Skeletal muscle tissue (tissue), 4 donors: ENCODE measurements around the gene CCDC188. TPM values are rescaled to one million over a fixed set of nuclear protein-coding genes. Genes with fewer than 3 reads are reported as not detected.

Experiments
- H3K27ac ChIP-seq: one replicate; pipeline ENCODE4 v1.7.0; 2013; ENCODE audit warnings: mild to moderate bottlenecking, low read depth, low read length, inconsistent platforms
- H3K27me3 ChIP-seq, 3 donors: one replicate each; pipeline ENCODE4 v1.7.0; 2013; ENCODE audit warnings: low read length in 3 of 3; ENCODE audit not compliant: control insufficient read depth in 3 of 3, insufficient read depth in 3 of 3
- H3K36me3 ChIP-seq, 3 donors: one replicate each; pipeline ENCODE4 v1.7.0; 2013; ENCODE audit warnings: low read length in 3 of 3; ENCODE audit not compliant: control insufficient read depth in 3 of 3, insufficient read depth in 3 of 3
- H3K4me1 ChIP-seq, 3 donors: one replicate each; pipeline ENCODE4 v1.7.0; 2013; ENCODE audit warnings: low read length in 3 of 3, mild to moderate bottlenecking in 3 of 3; ENCODE audit not compliant: control insufficient read depth in 3 of 3, insufficient read depth in 3 of 3
- H3K4me3 ChIP-seq, 3 donors: one replicate each; pipeline ENCODE4 v1.7.0; 2013; ENCODE audit warnings: low read length in 3 of 3
- H3K9ac ChIP-seq, 3 donors: one replicate each; pipeline ENCODE4 v1.7.0; 2013; ENCODE audit warnings: low read length in 3 of 3, mild to moderate bottlenecking in 3 of 3, moderate library complexity in 2 of 3, low read depth in 1 of 3
- H3K9me3 ChIP-seq, 3 donors: one replicate each; pipeline ENCODE4 v1.7.0; 2013; ENCODE audit warnings: low read length in 3 of 3; ENCODE audit not compliant: control insufficient read depth in 3 of 3
- total RNA-seq: library from RNA; depleted of rRNA; stranded (reverse); fragments of >200 nt; gene quantifications from one replicate; pipeline ENCODE4 v1.2.3, GENCODE V29; 2014
- donor health status: Osteomylitis.

CCDC188 gene
- not detected for total RNA-seq

- Histone ChIP-seq H3K27me3 (peaks cover 0 to 12% (median 5%) of the 10 kb centered on the region in 3 donors), H3K9ac (no peak within 1 kb of the TSS), H3K9me3 (no peaks in the 10 kb centered on the region), H3K4me3 (no peak within 1 kb of the TSS), H3K36me3 (no peaks in the 10 kb centered on the region), H3K4me1 (peaks cover 0 to 3% (median 0%) of the 10 kb centered on the region in 3 donors), H3K27ac (no peak within 1 kb of the TSS)
Measured at GRCh38 chr22:20150381-20151275, at the start of gene CCDC188. Gene CCDC188, minus strand, starts transcription at chr22:20151055. Its CDS starts 69 bp downstream, at chr22:20150986.

GRCh38 chr22:20199906-20200305 lies 49.1 kb upstream of the CCDC188 start:
- H3K9me3 ChIP-seq = no peaks in the 10 kb centered on the region
- H3K4me3 ChIP-seq = no peak overlapping the region
- no peak overlapping the region for H3K27ac ChIP-seq
- no peak overlapping the region for H3K9ac ChIP-seq
- peaks cover 8 to 15% (median 9%) of the 10 kb centered on the region in 3 donors for H3K4me1 ChIP-seq
- no peaks in the 10 kb centered on the region for H3K36me3 ChIP-seq
- H3K27me3 ChIP-seq = peaks cover 0 to 16% (median 14%) of the 10 kb centered on the region in 3 donors

- peaks cover 8 to 15% (median 9%) of the 10 kb centered on the region in 3 donors for H3K4me1 ChIP-seq
- H3K27me3 ChIP-seq = peaks cover 0 to 16% (median 14%) of the 10 kb centered on the region in 3 donors
- H3K4me3 ChIP-seq = no peak overlapping the region
Measured at GRCh38 chr22:20199413-20199842, 48.6 kb upstream of the CCDC188 start.

GRCh38 chr22:20198557-20199319 lies 47.9 kb upstream of the CCDC188 start:
- H3K36me3 ChIP-seq = no peaks in the 10 kb centered on the region
- H3K9ac ChIP-seq = no peak overlapping the region
- peaks cover 0 to 16% (median 14%) of the 10 kb centered on the region in 3 donors for H3K27me3 ChIP-seq
- no peaks in the 10 kb centered on the region for H3K9me3 ChIP-seq
- H3K4me1 ChIP-seq = peaks cover under 1 to 9% (median 4%) of the 10 kb centered on the region in 3 donors
- no peak overlapping the region for H3K27ac ChIP-seq
- H3K4me3 ChIP-seq = no peak overlapping the region

More at GRCh38 chr22:20199413-20199842, 48.6 kb upstream of the CCDC188 start:
- Histone ChIP-seq H3K36me3 (no peaks in the 10 kb centered on the region), H3K9me3 (no peaks in the 10 kb centered on the region), H3K27ac (no peak overlapping the region), H3K9ac (no peak overlapping the region)

GRCh38 chr22:20197407-20198030 lies 46.7 kb upstream of the CCDC188 start:
- H3K4me3 ChIP-seq = no peak overlapping the region
- no peaks in the 10 kb centered on the region for H3K9me3 ChIP-seq
- H3K27me3 ChIP-seq = peaks cover 0 to 14% (median 13%) of the 10 kb centered on the region in 3 donors
- H3K36me3 ChIP-seq = no peaks in the 10 kb centered on the region
- no peaks in the 10 kb centered on the region for H3K4me1 ChIP-seq
- H3K9ac ChIP-seq = no peak overlapping the region
- no peak overlapping the region for H3K27ac ChIP-seq

GRCh38 chr22:20196094-20196842 lies 45.4 kb upstream of the CCDC188 start:
- Histone ChIP-seq H3K4me3 (no peak overlapping the region), H3K4me1 (no peaks in the 10 kb centered on the region), H3K9ac (no peak overlapping the region), H3K27ac (no peak overlapping the region), H3K9me3 (no peaks in the 10 kb centered on the region), H3K27me3 (peaks cover 0 to 10% (median 5%) of the 10 kb centered on the region in 3 donors), H3K36me3 (no peaks in the 10 kb centered on the region)

GRCh38 chr22:20194681-20195593 lies 44.1 kb upstream of the CCDC188 start:
- H3K27me3 ChIP-seq = peaks cover 0 to 5% (median 3%) of the 10 kb centered on the region in 3 donors
- H3K4me3 ChIP-seq = no peak overlapping the region
- no peak overlapping the region for H3K27ac ChIP-seq
- H3K36me3 ChIP-seq = no peaks in the 10 kb centered on the region
- no peak overlapping the region for H3K9ac ChIP-seq
- no peaks in the 10 kb centered on the region for H3K9me3 ChIP-seq
- no peaks in the 10 kb centered on the region for H3K4me1 ChIP-seq

GRCh38 chr22:20193761-20194494 lies 43.1 kb upstream of the CCDC188 start:
- Histone ChIP-seq H3K27ac (no peak overlapping the region), H3K9ac (no peak overlapping the region), H3K4me3 (no peak overlapping the region), H3K4me1 (no peaks in the 10 kb centered on the region), H3K27me3 (no peaks in the 10 kb centered on the region), H3K36me3 (no peaks in the 10 kb centered on the region), H3K9me3 (no peaks in the 10 kb centered on the region)
